ENCODE data around the gene DZIP3. TPM values are rescaled to one million over a fixed set of nuclear protein-coding genes. Genes with fewer than 3 reads are reported as not detected.

Gene DZIP3
- total and polyA plus RNA-seq, 2 of the 8 experiments (the other 6 are each of a cell fraction or from before 2014, with no cell fraction given): 10.4 to 24.3 TPM

- no peak overlapping the region for H2AFZ ChIP-seq (ENCODE audit: low read length)
- no peaks in the 10 kb centered on the region for H4K20me1 ChIP-seq (replicated peaks in 1 of 2; ENCODE audit: control insufficient read depth in 1 of 2, insufficient read depth in 2 of 2, low read length in 2 of 2)
- H4K91ac ChIP-seq (replicated peaks; ENCODE audit: insufficient read length, low read length): no peak overlapping the region
- H3K27ac ChIP-seq (ENCODE audit: low read depth, low read length): no peak overlapping the region
- H3K79me2 ChIP-seq (ENCODE audit: control insufficient read depth in 1 of 2, insufficient read depth in 2 of 2, low read length in 2 of 2): no peaks in the 10 kb centered on the region
- no peak overlapping the region for H4K8ac ChIP-seq (ENCODE audit: extremely low read depth, insufficient read depth, low read length)
- no peak overlapping the region for H4K5ac ChIP-seq (ENCODE audit: insufficient read length, low read depth, low read length)
- H3K14ac ChIP-seq (ENCODE audit: insufficient read length): no peak overlapping the region
- H3K23me2 ChIP-seq (ENCODE audit: low read depth, low read length): no peaks in the 10 kb centered on the region
- no peak overlapping the region for H3K9ac ChIP-seq (replicated peaks in 1 of 4; ENCODE audit: extremely low read depth in 1 of 4, low read depth in 3 of 4, low read length in 3 of 4)
- peaks cover 0 to 2% (median 0%) of the 10 kb centered on the region in 4 experiments; a peak in 2 of 7 replicates for H3K4me1 ChIP-seq (replicated peaks in 1 of 4; ENCODE audit: control insufficient read depth in 3 of 4, insufficient read depth in 4 of 4, low read length in 3 of 4)
- no peak overlapping the region for H3K4me2 ChIP-seq (ENCODE audit: insufficient read depth in 1 of 2, low read depth in 2 of 2, low read length in 2 of 2)
- 94% methylated on average over 1 of the region's 1 CpG; no CpG with 5 or more reads in 1 of the 2 experiments for WGBS, 2 experiments (ENCODE audit: extremely low coverage in 1 of 2, insufficient coverage in 1 of 2, insufficient read length in 1 of 2, insufficient replicate concordance in 2 of 2, low coverage in 1 of 2, low lambda C conversion rate in 2 of 2, missing lambda C conversion rate in 1 of 2)
- no peak overlapping the region for H3K4me3 ChIP-seq (ENCODE audit: extremely low read depth in 1 of 4, insufficient read depth in 2 of 4, low read depth in 3 of 4, low read length in 4 of 4)
- no peak overlapping the region for H3K56ac ChIP-seq (replicated peaks; ENCODE audit: insufficient read length, low read depth, low read length)
- peaks cover 0 to 1% (median 0%) of the 10 kb centered on the region in 4 experiments; a peak in 1 of 7 replicates for H3K27me3 ChIP-seq (replicated peaks in 1 of 4; ENCODE audit: control insufficient read depth in 3 of 4, extremely low read depth in 1 of 4, insufficient read depth in 3 of 4, low read length in 3 of 4)
- H2BK120ac ChIP-seq (replicated peaks; ENCODE audit: low read depth, low read length): no peak overlapping the region
- no peak overlapping the region for H2BK15ac ChIP-seq (ENCODE audit: low read length)
- H2BK20ac ChIP-seq (ENCODE audit: low read length): no peak overlapping the region
- H3K18ac ChIP-seq (ENCODE audit: extremely low read depth, low read length): no peak overlapping the region
- peaks cover 0 to 7% (median 0%) of the 10 kb centered on the region in 4 experiments; a peak in 4 of 8 replicates for H3K36me3 ChIP-seq (ENCODE audit: control insufficient read depth in 2 of 4, insufficient read depth in 4 of 4, low read length in 3 of 4)
- H2BK5ac ChIP-seq (ENCODE audit: low read depth, low read length): no peak overlapping the region; the same call in 1 of the 2 replicates
- TF ChIP-seq BCL11A (IDR thresholded peaks at IDR 0.05; ENCODE audit: low read depth in 2 of 2, low read length in 2 of 2) (no peak), EGR1 (IDR thresholded peaks at IDR 0.05; ENCODE audit: borderline replicate concordance, low read depth, low read length) (no peak), GTF2F1 (IDR thresholded peaks at IDR 0.05; ENCODE audit: borderline replicate concordance, low read depth, low read length) (no peak), SAP30 (IDR thresholded peaks at IDR 0.05; ENCODE audit: insufficient read depth, insufficient replicate concordance, low read length) (no peak), CREB1 (IDR thresholded peaks at IDR 0.05) (no peak), RFX5 (IDR thresholded peaks at IDR 0.05; ENCODE audit: borderline replicate concordance, low read depth, low read length) (no peak)
- H2AK5ac ChIP-seq (ENCODE audit: low read depth, low read length): no peak overlapping the region
- FAIRE-seq: no peak
- no peak for DNase-seq (ENCODE audit: low read depth in 1 of 2, low spot score in 2 of 2)
- H3K4ac ChIP-seq (replicated peaks; ENCODE audit: insufficient read length, low read depth, low read length): no peak overlapping the region
- no peak overlapping the region for H2BK12ac ChIP-seq (ENCODE audit: low read depth, low read length)
- H3K23ac ChIP-seq (ENCODE audit: insufficient read length): no peak overlapping the region
- ChIA-PET CTCF (ENCODE audit: partially characterized antibody) (interaction anchor here (0.6 to 2.9 kb wide), 10 partner anchors 15 to 472 kb away, joined by 3 to 23 read pairs (median 4); partner anchors contain the start of genes C3orf85, CIP2A and DZIP3), POLR2A (ENCODE audit: partially characterized antibody) (interaction anchor here (1.1 kb wide), 1 partner anchor 16 kb away, joined by 3 read pairs; no protein-coding TSS in a partner anchor)
- H3K79me1 ChIP-seq (ENCODE audit: low read depth, low read length): no peaks in the 10 kb centered on the region
- no peaks in the 10 kb centered on the region for H3K9me3 ChIP-seq (ENCODE audit: insufficient read depth in 2 of 2, low read depth in 1 of 2, low read length in 1 of 2)
These were observed 74.7 kb downstream of the DZIP3 start for GRCh38 chr3:108664266-108664665.

Measured in H1 (cell line).